HUDEP-2 (cell line): ENCODE results near the gene CNTN5.
"Not testable (repeated sequence)": the region's sequence is repeated elsewhere in the genome, so short reads cannot be mapped to it uniquely, and the experiment has no call there.

Experiments used
- DNase-seq, 76 experiments: peaks; one replicate each; lab custom pipeline; 2025; ENCODE audit not compliant: unreplicated experiment in 76 of 76; lab: John Stamatoyannopoulos, UW

CNTN5 gene

GRCh38 chr11:100176456-100176855, 1155.7 kb downstream of the CNTN5 start:
- DNase-seq: no peak

GRCh38 chr11:100177651-100178050, 1156.9 kb downstream of the CNTN5 start:
- no peak for DNase-seq

GRCh38 chr11:100182350-100182749, 1161.6 kb downstream of the CNTN5 start:
- no peak for DNase-seq

- no peak for DNase-seq
Measured at GRCh38 chr11:100182927-100183326, 1162.2 kb downstream of the CNTN5 start.

- no peak for DNase-seq
Measured at GRCh38 chr11:100185588-100185987, 1164.8 kb downstream of the CNTN5 start.

- DNase-seq: no peak
Measured at GRCh38 chr11:100188137-100188783, 1167.5 kb downstream of the CNTN5 start.

- DNase-seq: no peak
Measured at GRCh38 chr11:100190395-100190794, 1169.6 kb downstream of the CNTN5 start.

GRCh38 chr11:100192181-100192580, 1171.4 kb downstream of the CNTN5 start:
- no peak for DNase-seq

- no peak for DNase-seq
Measured at GRCh38 chr11:100203789-100204188, 1183.0 kb downstream of the CNTN5 start.

- no peak for DNase-seq
Measured at GRCh38 chr11:100205926-100206325, 1185.2 kb downstream of the CNTN5 start.

GRCh38 chr11:100208207-100208606, 1187.5 kb downstream of the CNTN5 start:
- no peak for DNase-seq

GRCh38 chr11:100214791-100215190, 1194.0 kb downstream of the CNTN5 start:
- DNase-seq: no peak

- DNase-seq: no peak
Measured at GRCh38 chr11:100220801-100221200, 1200.1 kb downstream of the CNTN5 start.

- DNase-seq: no peak
Measured at GRCh38 chr11:100221791-100222190, 1201.0 kb downstream of the CNTN5 start.

- no peak for DNase-seq
Measured at GRCh38 chr11:100224541-100225034, 1203.8 kb downstream of the CNTN5 start.

- DNase-seq: no peak
Measured at GRCh38 chr11:100229086-100229485, 1208.3 kb downstream of the CNTN5 start.

GRCh38 chr11:100232006-100232405, 1211.3 kb downstream of the CNTN5 start:
- DNase-seq: no peak

- DNase-seq: no peak
Measured at GRCh38 chr11:100235085-100235484, 1214.3 kb downstream of the CNTN5 start.

GRCh38 chr11:100240025-100240539, 1219.3 kb downstream of the CNTN5 start:
- no peak for DNase-seq

GRCh38 chr11:100247704-100248103, 1227.0 kb downstream of the CNTN5 start:
- DNase-seq: no peak

GRCh38 chr11:100257238-100257803, 1236.6 kb downstream of the CNTN5 start:
- DNase-seq: not testable (repeated sequence)

- no peak for DNase-seq
Measured at GRCh38 chr11:100269516-100269915, 1248.8 kb downstream of the CNTN5 start.
